Gastroesophageal sphincter (tissue), 4 donors: ENCODE results near the gene DTNBP1. TPM values are rescaled to one million over a fixed set of nuclear protein-coding genes. Genes with fewer than 3 reads are reported as not detected.
"Not testable (repeated sequence)": the region's sequence is repeated elsewhere in the genome, so short reads cannot be mapped to it uniquely, and the experiment has no call there.

Experiments
- ATAC-seq: fragments of 150-250 bp; one replicate; pipeline ENCODE4 v1.9.1; 2016; ENCODE audit warnings: mild to moderate bottlenecking, moderate library complexity
- H3K27ac ChIP-seq, 4 donors: fragments of 200-600 bp; sonication (generic) in 3 of 4; 1 replicate in 3 of 4; 2 replicates in 1 of 4; pipeline ENCODE4 v1.5.1; 2016 to 2019
- H3K27me3 ChIP-seq: fragments of 200-600 bp; sonication (generic); one replicate; pipeline ENCODE4 v1.5.1; 2019
- H3K36me3 ChIP-seq, 2 donors: fragments of 200-600 bp; sonication (generic); one replicate each; pipeline ENCODE4 v1.5.1; 2019; ENCODE audit warnings: control low read depth in 1 of 2
- H3K4me1 ChIP-seq, 3 donors: fragments of 200-600 bp; sonication (generic); 1 replicate in 2 of 3; 2 replicates in 1 of 3; pipeline ENCODE4 v1.5.1; 2016 to 2019; ENCODE audit warnings: control low read depth in 2 of 3
- H3K4me3 ChIP-seq, 2 donors: fragments of 200-600 bp; sonication (generic); one replicate each; pipeline ENCODE4 v1.5.1; 2019; ENCODE audit warnings: mild to moderate bottlenecking in 1 of 2, moderate library complexity in 1 of 2
- H3K9me3 ChIP-seq, 3 donors: fragments of 200-600 bp; sonication (generic); one replicate each; pipeline ENCODE4 v1.5.1; 2017 to 2019; ENCODE audit warnings: control low read depth in 2 of 3
- CTCF ChIP-seq, 4 experiments: fragments of 200-600 bp in 2 of 4; fragments of 450-650 bp in 2 of 4; sonication (generic) in 1 of 4; IDR thresholded peaks; one replicate each; pipeline ENCODE4 v1.5.1; 2017 to 2019; ENCODE audit warnings: antibody characterized with exemption in 4 of 4, mild to moderate bottlenecking in 2 of 4, moderate library complexity in 2 of 4
- EP300 ChIP-seq: sonication (generic); formaldehyde crosslinking; IDR thresholded peaks from one replicate; pipeline ENCODE4 v1.6.1; 2017; ENCODE audit warnings: antibody characterized with exemption, mild to moderate bottlenecking
- POLR2A ChIP-seq, 2 donors: fragments of 450-650 bp; IDR thresholded peaks; one replicate each; pipeline ENCODE4 v1.6.1; 2017; ENCODE audit warnings: antibody characterized with exemption in 2 of 2, mild to moderate bottlenecking in 2 of 2, moderate library complexity in 1 of 2
- POLR2AphosphoS5 ChIP-seq: sonication (generic); formaldehyde crosslinking; IDR thresholded peaks from one replicate; pipeline ENCODE4 v1.6.1; 2017; ENCODE audit warnings: antibody characterized with exemption
- WGBS, 2 donors: methylation state at CpG; one replicate each; pipeline ENCODE4 v1.1.5; 2018; ENCODE audit warnings: low coverage in 1 of 2; 5-methylcytosine and 5-hydroxymethylcytosine counted together
- total RNA-seq, 4 donors: library from RNA; depleted of rRNA; stranded (reverse); fragments of >200 nt; gene quantifications; one replicate each; pipeline ENCODE4 v1.1.0, GENCODE V29; 2016

DTNBP1 gene
- total RNA-seq, 4 donors from 2014 or later: 14.4 to 20.2 (median 16.9) TPM

- 67 to 89% methylated on average over 4 to 10 of the region's 14 CpGs for WGBS, 2 donors
These were observed 113.5 kb downstream of the DTNBP1 start for GRCh38 chr6:15549371-15549770.

GRCh38 chr6:15547400-15547799 is 115.4 kb downstream of the DTNBP1 start:
- Histone ChIP-seq H3K4me1 (peaks cover 0 to 31% (median 0%) of the 10 kb centered on the region in 3 donors), H3K4me3 (no peak overlapping the region), H3K36me3 (no peaks in the 10 kb centered on the region), H3K27me3 (no peaks in the 10 kb centered on the region), H3K9me3 (no peaks in the 10 kb centered on the region), H3K27ac (no peak overlapping the region)
- WGBS, 2 donors: 50 to 71% methylated on average over 5 of the region's 5 CpGs
- TF ChIP-seq POLR2A (IDR thresholded peaks at IDR 0.05) (no peak), POLR2AphosphoS5 (no peak), CTCF (IDR thresholded peaks at IDR 0.05) (no peak), EP300 (no peak)
- no peak for ATAC-seq

More at GRCh38 chr6:15549371-15549770, 113.5 kb downstream of the DTNBP1 start:
- H3K36me3 ChIP-seq: no peaks in the 10 kb centered on the region
- no peak for ATAC-seq
- peaks cover 0 to 36% (median 0%) of the 10 kb centered on the region in 3 donors for H3K4me1 ChIP-seq
- H3K27me3 ChIP-seq: no peaks in the 10 kb centered on the region
- no peak overlapping the region for H3K4me3 ChIP-seq
- H3K9me3 ChIP-seq: no peaks in the 10 kb centered on the region
- no peak for TF ChIP-seq CTCF (IDR thresholded peaks at IDR 0.05)
- TF ChIP-seq EP300: no peak
- TF ChIP-seq POLR2A (IDR thresholded peaks at IDR 0.05): no peak
- TF ChIP-seq POLR2AphosphoS5: no peak
- H3K27ac ChIP-seq: no peak overlapping the region

- ATAC-seq: no peak
- no peaks in the 10 kb centered on the region for H3K36me3 ChIP-seq
- no peaks in the 10 kb centered on the region for H3K27me3 ChIP-seq
- H3K9me3 ChIP-seq: no peaks in the 10 kb centered on the region
- no peak overlapping the region for H3K4me3 ChIP-seq
- no peak overlapping the region for H3K27ac ChIP-seq
- H3K4me1 ChIP-seq: peaks cover 0 to 26% (median 0%) of the 10 kb centered on the region in 3 donors
- TF ChIP-seq EP300: no peak
- no peak for TF ChIP-seq POLR2A (IDR thresholded peaks at IDR 0.05)
- no peak for TF ChIP-seq POLR2AphosphoS5
- TF ChIP-seq CTCF (IDR thresholded peaks at IDR 0.05): no peak
- WGBS, 2 donors: 87 to 93% methylated on average over 5 of the region's 5 CpGs
These were observed 116.2 kb downstream of the DTNBP1 start for GRCh38 chr6:15546591-15546990.

- Histone ChIP-seq H3K4me1 (peaks cover 0 to 12% (median 0%) of the 10 kb centered on the region in 3 donors), H3K27me3 (no peaks in the 10 kb centered on the region), H3K27ac (no peak overlapping the region), H3K36me3 (no peaks in the 10 kb centered on the region), H3K9me3 (no peaks in the 10 kb centered on the region), H3K4me3 (no peak overlapping the region)
- 71 to 83% methylated on average over 2 to 4 of the region's 4 CpGs for WGBS, 2 donors
- TF ChIP-seq POLR2AphosphoS5 (no peak), EP300 (no peak), CTCF (IDR thresholded peaks at IDR 0.05) (no peak), POLR2A (IDR thresholded peaks at IDR 0.05) (no peak)
- ATAC-seq: no peak
These were observed 118.4 kb downstream of the DTNBP1 start for GRCh38 chr6:15544321-15544900.

- H3K36me3 ChIP-seq, ATAC-seq, H3K4me3 ChIP-seq, H3K27me3 ChIP-seq, H3K9me3 ChIP-seq, H3K27ac ChIP-seq: not testable (repeated sequence)
- peaks cover 0 to 12% (median 0%) of the 10 kb centered on the region in 3 donors for H3K4me1 ChIP-seq
- WGBS, 2 donors: 92 to 100% methylated on average over 5 of the region's 5 CpGs
These were observed 119.4 kb downstream of the DTNBP1 start for GRCh38 chr6:15543332-15543917.
